ENCODE data around the gene PTS. TPM values are rescaled to one million over a fixed set of nuclear protein-coding genes. Genes with fewer than 3 reads are reported as not detected.

The PTS gene
- total RNA-seq, 1 donor: 56.5 TPM

GRCh38 chr11:112267188-112267591, 41.0 kb downstream of the PTS start:
- DNase-seq (ENCODE audit: insufficient read length, low spot score, missing footprints): no peak
- no peak overlapping the region for H3K27ac ChIP-seq (ENCODE audit: low read depth, low read length)

DNA sequence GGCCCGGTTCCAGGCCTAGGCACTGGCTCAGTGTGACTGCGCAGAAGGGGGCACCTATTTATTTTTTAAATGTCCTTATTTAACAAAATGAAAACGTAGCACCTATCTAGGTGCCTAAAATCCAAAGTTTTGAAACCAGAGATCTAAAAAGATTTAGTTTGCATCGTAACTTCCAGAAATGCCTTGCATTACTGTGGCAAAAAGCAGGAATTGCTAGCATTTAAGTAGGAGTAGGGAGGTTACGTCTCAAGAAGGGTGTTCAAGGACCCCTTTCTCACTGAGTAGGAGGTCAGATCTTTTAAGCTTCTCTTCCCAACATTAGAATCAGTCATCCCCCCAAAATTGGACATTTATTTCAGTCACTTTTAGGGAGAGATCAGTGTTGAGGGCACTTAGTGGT, 42.2 kb downstream of the PTS start:
- no peak for TF ChIP-seq CTCF (IDR thresholded peaks at IDR 0.05; ENCODE audit: extremely low read depth, low read depth, low read length)
- H3K9me3 ChIP-seq (ENCODE audit: low read depth, low read length): no peaks in the 10 kb centered on the region
- H2AFZ ChIP-seq (ENCODE audit: low read length): no peak overlapping the region
- no peak overlapping the region for H3K4me2 ChIP-seq (ENCODE audit: insufficient read depth, low read length)
- H4K20me1 ChIP-seq (ENCODE audit: insufficient read depth, low read length): no peaks in the 10 kb centered on the region
- no peak overlapping the region for H3K4me3 ChIP-seq (ENCODE audit: insufficient read depth, low read length)
- H3K27me3 ChIP-seq (ENCODE audit: insufficient read depth, low read length): no peaks in the 10 kb centered on the region
- no peaks in the 10 kb centered on the region for H3K79me2 ChIP-seq (ENCODE audit: insufficient read depth, low read length)
- no peak overlapping the region for H3K27ac ChIP-seq (ENCODE audit: low read depth, low read length)
- no peaks in the 10 kb centered on the region for H3K36me3 ChIP-seq (ENCODE audit: insufficient read depth, low read length)
- H3K4me1 ChIP-seq (ENCODE audit: insufficient read depth, low read length): no peaks in the 10 kb centered on the region
- DNase-seq (ENCODE audit: insufficient read length, low spot score, missing footprints): no peak

More at GRCh38 chr11:112267188-112267591, 41.0 kb downstream of the PTS start:
- no peak overlapping the region for H3K4me2 ChIP-seq (ENCODE audit: insufficient read depth, low read length)
- H3K79me2 ChIP-seq (ENCODE audit: insufficient read depth, low read length): no peaks in the 10 kb centered on the region
- H3K4me3 ChIP-seq (ENCODE audit: insufficient read depth, low read length): no peak overlapping the region
- no peaks in the 10 kb centered on the region for H4K20me1 ChIP-seq (ENCODE audit: insufficient read depth, low read length)
- no peaks in the 10 kb centered on the region for H3K27me3 ChIP-seq (ENCODE audit: insufficient read depth, low read length)
- H3K4me1 ChIP-seq (ENCODE audit: insufficient read depth, low read length): no peaks in the 10 kb centered on the region
- H3K36me3 ChIP-seq (ENCODE audit: insufficient read depth, low read length): no peaks in the 10 kb centered on the region
- no peak overlapping the region for H2AFZ ChIP-seq (ENCODE audit: low read length)
- H3K9me3 ChIP-seq (ENCODE audit: low read depth, low read length): no peaks in the 10 kb centered on the region
- TF ChIP-seq CTCF (IDR thresholded peaks at IDR 0.05; ENCODE audit: extremely low read depth, low read depth, low read length): no peak

GRCh38 chr11:112269139-112269538, 42.9 kb downstream of the PTS start:
- no peak for DNase-seq (ENCODE audit: insufficient read length, low spot score, missing footprints)
- H3K4me3 ChIP-seq (ENCODE audit: insufficient read depth, low read length): no peak overlapping the region
- H2AFZ ChIP-seq (ENCODE audit: low read length): no peak overlapping the region
- no peaks in the 10 kb centered on the region for H3K36me3 ChIP-seq (ENCODE audit: insufficient read depth, low read length)
- no peaks in the 10 kb centered on the region for H4K20me1 ChIP-seq (ENCODE audit: insufficient read depth, low read length)
- no peaks in the 10 kb centered on the region for H3K9me3 ChIP-seq (ENCODE audit: low read depth, low read length)
- no peaks in the 10 kb centered on the region for H3K79me2 ChIP-seq (ENCODE audit: insufficient read depth, low read length)
- no peak overlapping the region for H3K27ac ChIP-seq (ENCODE audit: low read depth, low read length)
- TF ChIP-seq CTCF (IDR thresholded peaks at IDR 0.05; ENCODE audit: extremely low read depth, low read depth, low read length): no peak
- H3K4me1 ChIP-seq (ENCODE audit: insufficient read depth, low read length): no peaks in the 10 kb centered on the region
- H3K4me2 ChIP-seq (ENCODE audit: insufficient read depth, low read length): no peak overlapping the region
- no peaks in the 10 kb centered on the region for H3K27me3 ChIP-seq (ENCODE audit: insufficient read depth, low read length)

- no peaks in the 10 kb centered on the region for H3K4me1 ChIP-seq (ENCODE audit: insufficient read depth, low read length)
- H2AFZ ChIP-seq (ENCODE audit: low read length): no peak overlapping the region
- DNase-seq (ENCODE audit: insufficient read length, low spot score, missing footprints): no peak
- no peaks in the 10 kb centered on the region for H3K27me3 ChIP-seq (ENCODE audit: insufficient read depth, low read length)
- H3K27ac ChIP-seq (ENCODE audit: low read depth, low read length): no peak overlapping the region
- no peaks in the 10 kb centered on the region for H4K20me1 ChIP-seq (ENCODE audit: insufficient read depth, low read length)
- no peak for TF ChIP-seq CTCF (IDR thresholded peaks at IDR 0.05; ENCODE audit: extremely low read depth, low read depth, low read length)
- no peak overlapping the region for H3K4me3 ChIP-seq (ENCODE audit: insufficient read depth, low read length)
- no peaks in the 10 kb centered on the region for H3K79me2 ChIP-seq (ENCODE audit: insufficient read depth, low read length)
- H3K4me2 ChIP-seq (ENCODE audit: insufficient read depth, low read length): no peak overlapping the region
- H3K9me3 ChIP-seq (ENCODE audit: low read depth, low read length): no peaks in the 10 kb centered on the region
- H3K36me3 ChIP-seq (ENCODE audit: insufficient read depth, low read length): no peaks in the 10 kb centered on the region
Observed at GRCh38 chr11:112270551-112271180, 44.4 kb downstream of the PTS start.
